Stimulated activated naive CD4-positive, alpha-beta T cell (primary cell): Measurements from ENCODE around the gene EPS8L1.
A peak's percentile ranks its signal among the peaks of the same experiment; 100 is the strongest.

ENCODE experiments used
- DNase-seq, 6 experiments: peaks; one replicate each; lab custom pipeline; 2025; lab: John Stamatoyannopoulos, UW

EPS8L1 gene

GRCh38 chr19:55115446-55116065 lies 39.9 kb downstream of the EPS8L1 start:
- DNase-seq: peak in 2 of 6 experiments; percentile 26 to 71

- peak in 5 of 6 experiments; percentile 12 to 71 (median 27) for DNase-seq
These were observed 40.7 kb downstream of the EPS8L1 start for GRCh38 chr19:55116232-55116858.

GRCh38 chr19:55116859-55117662 lies 41.4 kb downstream of the EPS8L1 start, which contains the start of gene PPP1R12C:
Gene PPP1R12C (minus strand): TSS chr19:55117637. CDS start chr19:55117543, 94 bp downstream.
- DNase-seq: peak in 4 of 6 experiments; percentile 10 to 28 (median 24)

- peak; percentile 83 to 93 (median 89) for DNase-seq
These were observed 42.2 kb downstream of the EPS8L1 start for GRCh38 chr19:55117663-55118391.

- DNase-seq: no peak
These were observed 42.8 kb downstream of the EPS8L1 start for GRCh38 chr19:55118401-55118991.

- DNase-seq: peak in 2 of 6 experiments; percentile 11 to 30
These were observed 43.4 kb downstream of the EPS8L1 start for GRCh38 chr19:55119053-55119452.

GRCh38 chr19:55131421-55131820 lies 55.8 kb downstream of the EPS8L1 start:
- DNase-seq: no peak

GRCh38 chr19:55132453-55133129 lies 56.9 kb downstream of the EPS8L1 start:
- no peak for DNase-seq

GRCh38 chr19:55133639-55134444 lies 58.2 kb downstream of the EPS8L1 start:
- no peak for DNase-seq

- no peak for DNase-seq
These were observed 59.1 kb downstream of the EPS8L1 start for GRCh38 chr19:55134736-55135135.

- no peak for DNase-seq
These were observed 60.9 kb downstream of the EPS8L1 start for GRCh38 chr19:55136399-55137102.
